HEK293 (cell line): ENCODE data around the gene SRGN.

Source experiments
- CTCF ChIP-seq: fragments of 450-650 bp; formaldehyde crosslinking; IDR thresholded peaks from 2 replicates; pipeline ENCODE4 v1.5.1; 2016; ENCODE audit warnings: missing biosample characterization, missing genetic modification characterization
- MYNN ChIP-seq: fragments of 450-650 bp; formaldehyde crosslinking; IDR thresholded peaks from 2 replicates; pipeline ENCODE4 v1.5.1; 2016; ENCODE audit warnings: missing biosample characterization, missing genetic modification characterization, borderline replicate concordance
- YY1 ChIP-seq: fragments of 450-650 bp; formaldehyde crosslinking; IDR thresholded peaks from 2 replicates; pipeline ENCODE4 v1.5.1; 2018; ENCODE audit warnings: missing biosample characterization, missing genetic modification characterization
- ZBTB21 ChIP-seq: fragments of 450-650 bp; formaldehyde crosslinking; IDR thresholded peaks from 2 replicates; pipeline ENCODE4 v1.5.1; 2017; ENCODE audit warnings: missing biosample characterization, missing genetic modification characterization
- ZFP69B ChIP-seq: fragments of 450-650 bp; formaldehyde crosslinking; IDR thresholded peaks from 2 replicates; pipeline ENCODE4 v1.5.1; 2016; ENCODE audit warnings: missing biosample characterization, missing genetic modification characterization
- ZNF48 ChIP-seq: fragments of 450-650 bp; formaldehyde crosslinking; IDR thresholded peaks from 2 replicates; pipeline ENCODE4 v1.5.1; 2016; ENCODE audit warnings: missing biosample characterization, missing genetic modification characterization
- TF ChIP-seq, protein P1 (sequence below): fragments of 450-650 bp; formaldehyde crosslinking; IDR thresholded peaks from 2 replicates; pipeline ENCODE4 v1.5.1; 2016; ENCODE audit warnings: missing biosample characterization, missing genetic modification characterization
- TF ChIP-seq, protein P2 (sequence below): fragments of 450-650 bp; formaldehyde crosslinking; optimal IDR thresholded peaks from 2 replicates; pipeline ENCODE3; 2016; ENCODE audit warnings: missing biosample characterization, mild to moderate bottlenecking, missing genetic modification characterization
- TF ChIP-seq, protein P3 (sequence below): fragments of 450-650 bp; formaldehyde crosslinking; IDR thresholded peaks from 2 replicates; pipeline ENCODE4 v1.5.1; 2016; ENCODE audit warnings: missing biosample characterization, missing genetic modification characterization

DNA sequence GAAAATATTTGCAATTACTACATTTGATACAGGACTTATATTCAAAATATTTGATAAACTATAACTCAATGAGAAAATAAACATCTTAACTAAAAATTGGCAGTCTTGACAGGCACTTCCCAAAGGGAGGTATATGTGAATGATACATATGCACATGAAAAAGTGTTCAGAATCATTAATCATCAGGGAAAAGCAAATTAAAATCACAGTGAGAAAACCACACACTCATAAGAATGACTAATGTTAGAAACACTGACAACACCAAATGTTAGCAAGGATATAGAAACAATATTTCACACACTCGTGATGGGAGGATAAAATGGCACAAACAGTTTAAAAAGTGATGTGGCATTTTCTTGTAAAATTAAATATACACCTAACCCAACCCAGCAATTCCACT lies 32.0 kb downstream of the SRGN start:
- TF ChIP-seq, protein P1, sequence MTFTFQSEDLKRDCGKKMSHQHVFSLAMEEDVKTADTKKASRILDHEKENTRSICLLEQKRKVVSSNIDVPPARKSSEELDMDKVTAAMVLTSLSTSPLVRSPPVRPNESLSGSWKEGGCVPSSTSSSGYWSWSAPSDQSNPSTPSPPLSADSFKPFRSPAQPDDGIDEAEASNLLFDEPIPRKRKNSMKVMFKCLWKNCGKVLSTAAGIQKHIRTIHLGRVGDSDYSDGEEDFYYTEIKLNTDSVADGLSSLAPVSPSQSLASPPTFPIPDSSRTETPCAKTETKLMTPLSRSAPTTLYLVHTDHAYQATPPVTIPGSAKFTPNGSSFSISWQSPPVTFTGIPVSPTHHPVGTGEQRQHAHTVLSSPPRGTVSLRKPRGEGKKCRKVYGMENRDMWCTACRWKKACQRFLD (tag by site-specific recombination): no peak
- TF ChIP-seq CTCF (tag by site-specific recombination) (no peak), MYNN (tag by site-specific recombination) (no peak), ZFP69B (no peak), ZNF48 (tag by site-specific recombination) (no peak), ZBTB21 (tag by site-specific recombination) (no peak), YY1 (tag by site-specific recombination) (no peak)
- TF ChIP-seq, protein P2, sequence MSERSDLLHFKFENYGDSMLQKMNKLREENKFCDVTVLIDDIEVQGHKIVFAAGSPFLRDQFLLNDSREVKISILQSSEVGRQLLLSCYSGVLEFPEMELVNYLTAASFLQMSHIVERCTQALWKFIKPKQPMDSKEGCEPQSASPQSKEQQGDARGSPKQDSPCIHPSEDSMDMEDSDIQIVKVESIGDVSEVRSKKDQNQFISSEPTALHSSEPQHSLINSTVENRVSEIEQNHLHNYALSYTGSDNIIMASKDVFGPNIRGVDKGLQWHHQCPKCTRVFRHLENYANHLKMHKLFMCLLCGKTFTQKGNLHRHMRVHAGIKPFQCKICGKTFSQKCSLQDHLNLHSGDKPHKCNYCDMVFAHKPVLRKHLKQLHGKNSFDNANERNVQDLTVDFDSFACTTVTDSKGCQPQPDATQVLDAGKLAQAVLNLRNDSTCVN (tag by site-specific recombination): no peak
- TF ChIP-seq, protein P3, sequence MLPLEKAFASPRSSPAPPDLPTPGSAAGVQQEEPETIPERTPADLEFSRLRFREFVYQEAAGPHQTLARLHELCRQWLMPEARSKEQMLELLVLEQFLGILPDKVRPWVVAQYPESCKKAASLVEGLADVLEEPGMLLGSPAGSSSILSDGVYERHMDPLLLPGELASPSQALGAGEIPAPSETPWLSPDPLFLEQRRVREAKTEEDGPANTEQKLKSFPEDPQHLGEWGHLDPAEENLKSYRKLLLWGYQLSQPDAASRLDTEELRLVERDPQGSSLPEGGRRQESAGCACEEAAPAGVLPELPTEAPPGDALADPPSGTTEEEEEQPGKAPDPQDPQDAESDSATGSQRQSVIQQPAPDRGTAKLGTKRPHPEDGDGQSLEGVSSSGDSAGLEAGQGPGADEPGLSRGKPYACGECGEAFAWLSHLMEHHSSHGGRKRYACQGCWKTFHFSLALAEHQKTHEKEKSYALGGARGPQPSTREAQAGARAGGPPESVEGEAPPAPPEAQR (tag by site-specific recombination): no peak
